ENCODE results near the gene ITGB3BP.

ITGB3BP gene

DNA sequence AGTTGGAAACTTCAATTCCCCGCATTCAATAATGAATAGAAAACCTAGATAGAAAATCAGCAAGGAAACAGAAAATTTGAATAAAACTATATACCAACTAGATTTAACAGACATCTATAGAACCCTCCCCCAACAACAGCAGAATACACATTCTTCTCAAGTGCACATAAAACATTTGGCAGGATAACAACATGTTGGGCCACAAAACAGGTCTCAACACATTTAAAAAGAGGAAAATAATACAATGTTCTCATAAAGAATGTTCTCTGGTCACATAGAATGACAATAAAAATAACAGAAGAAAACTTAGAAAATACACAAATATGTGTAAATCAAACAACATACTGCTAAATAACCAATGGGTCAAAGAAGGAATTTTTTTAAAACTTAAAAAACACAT is 24.9 kb downstream of the ITGB3BP start:
- no peaks in the 10 kb centered on the region for H3K4me1 ChIP-seq (ENCODE audit: low read length)
- H3K4me2 ChIP-seq (ENCODE audit: low read length): no peak overlapping the region
- TF ChIP-seq CTCF (IDR thresholded peaks at IDR 0.05; ENCODE audit: low read depth, low read length) (no peak), EZH2phosphoT487 (IDR thresholded peaks at IDR 0.05; ENCODE audit: low read depth) (no peak)
- H3K27me3 ChIP-seq (ENCODE audit: low read depth, low read length): no peaks in the 10 kb centered on the region
- no peaks in the 10 kb centered on the region for H4K20me1 ChIP-seq (ENCODE audit: insufficient read depth, low read length)
- no peaks in the 10 kb centered on the region for H3K36me3 ChIP-seq (replicated peaks; ENCODE audit: low read depth, low read length)
- no peaks in the 10 kb centered on the region for H3K79me2 ChIP-seq (ENCODE audit: low read length)
- no peak overlapping the region for H3K9ac ChIP-seq (ENCODE audit: low read length)
- H2AFZ ChIP-seq (ENCODE audit: low read depth, low read length): no peak overlapping the region
- no peak overlapping the region for H3K4me3 ChIP-seq (ENCODE audit: low read length)
- H3K27ac ChIP-seq (ENCODE audit: low read length): no peak overlapping the region
- H3K9me3 ChIP-seq (ENCODE audit: insufficient read depth, low read length): no peaks in the 10 kb centered on the region

DNA sequence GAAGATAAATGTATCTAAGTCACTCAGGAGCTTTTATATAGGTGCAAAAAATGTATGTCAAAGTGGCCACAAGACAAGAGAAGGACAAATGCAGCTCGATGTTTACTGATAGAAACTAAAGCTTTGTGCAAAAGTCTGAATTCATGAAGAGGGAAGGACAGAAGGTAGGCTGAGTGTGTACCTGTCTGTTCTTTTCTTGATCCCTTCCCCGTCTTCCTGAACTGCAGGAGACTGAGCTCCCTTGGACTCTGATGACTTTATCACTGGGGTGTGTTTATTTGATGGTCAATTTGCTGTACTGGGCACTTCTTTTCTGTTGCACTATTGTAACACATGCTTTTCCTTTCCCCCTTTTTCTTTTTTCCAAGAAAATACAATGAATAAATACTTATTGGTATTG is 25.4 kb downstream of the ITGB3BP start:
- Histone ChIP-seq H3K4me2 (ENCODE audit: low read length) (no peak overlapping the region), H3K36me3 (replicated peaks; ENCODE audit: low read depth, low read length) (no peaks in the 10 kb centered on the region), H4K20me1 (ENCODE audit: insufficient read depth, low read length) (no peaks in the 10 kb centered on the region), H3K27me3 (ENCODE audit: low read depth, low read length) (no peaks in the 10 kb centered on the region), H2AFZ (ENCODE audit: low read depth, low read length) (no peak overlapping the region), H3K79me2 (ENCODE audit: low read length) (no peaks in the 10 kb centered on the region), H3K4me3 (ENCODE audit: low read length) (no peak overlapping the region), H3K9ac (ENCODE audit: low read length) (no peak overlapping the region), H3K9me3 (ENCODE audit: insufficient read depth, low read length) (no peaks in the 10 kb centered on the region), H3K4me1 (ENCODE audit: low read length) (no peaks in the 10 kb centered on the region), H3K27ac (ENCODE audit: low read length) (no peak overlapping the region)
- no peak for TF ChIP-seq EZH2phosphoT487 (IDR thresholded peaks at IDR 0.05; ENCODE audit: low read depth)
- no peak for TF ChIP-seq CTCF (IDR thresholded peaks at IDR 0.05; ENCODE audit: low read depth, low read length)

GRCh38 chr1:63487336-63488065 is 35.5 kb downstream of the ITGB3BP start:
- H3K27ac ChIP-seq (ENCODE audit: low read length): no peak overlapping the region
- no peaks in the 10 kb centered on the region for H4K20me1 ChIP-seq (ENCODE audit: insufficient read depth, low read length)
- H3K9me3 ChIP-seq (ENCODE audit: insufficient read depth, low read length): no peaks in the 10 kb centered on the region
- H3K9ac ChIP-seq (ENCODE audit: low read length): no peak overlapping the region
- no peak overlapping the region for H3K4me2 ChIP-seq (ENCODE audit: low read length)
- no peaks in the 10 kb centered on the region for H3K4me1 ChIP-seq (ENCODE audit: low read length)
- TF ChIP-seq CTCF (IDR thresholded peaks at IDR 0.05; ENCODE audit: low read depth, low read length) (no peak), EZH2phosphoT487 (IDR thresholded peaks at IDR 0.05; ENCODE audit: low read depth) (no peak)
- no peaks in the 10 kb centered on the region for H3K79me2 ChIP-seq (ENCODE audit: low read length)
- H3K4me3 ChIP-seq (ENCODE audit: low read length): no peak overlapping the region
- no peaks in the 10 kb centered on the region for H3K27me3 ChIP-seq (ENCODE audit: low read depth, low read length)
- no peak overlapping the region for H2AFZ ChIP-seq (ENCODE audit: low read depth, low read length)
- no peaks in the 10 kb centered on the region for H3K36me3 ChIP-seq (replicated peaks; ENCODE audit: low read depth, low read length)

DNA sequence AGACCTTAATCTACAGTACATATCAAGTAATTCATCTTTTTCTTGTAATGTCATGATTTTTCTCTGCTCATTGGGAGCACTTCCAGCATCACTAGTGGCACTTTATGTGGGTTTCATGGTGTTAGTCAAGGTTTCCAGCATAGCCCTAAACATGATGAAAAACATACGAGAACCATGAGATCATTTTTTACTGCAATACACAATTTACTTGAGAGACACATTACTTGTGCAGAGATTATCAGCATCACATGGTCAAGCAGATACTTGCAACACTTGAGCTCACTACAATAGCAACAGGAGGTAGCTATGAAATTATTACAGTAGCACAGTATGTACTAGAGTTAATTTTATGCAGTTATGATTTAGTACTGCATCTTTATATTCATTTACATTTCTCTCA is 36.4 kb downstream of the ITGB3BP start:
- Histone ChIP-seq H3K27me3 (ENCODE audit: low read depth, low read length) (no peaks in the 10 kb centered on the region), H2AFZ (ENCODE audit: low read depth, low read length) (no peak overlapping the region), H3K4me2 (ENCODE audit: low read length) (no peak overlapping the region), H3K79me2 (ENCODE audit: low read length) (no peaks in the 10 kb centered on the region), H3K9ac (ENCODE audit: low read length) (no peak overlapping the region), H3K27ac (ENCODE audit: low read length) (no peak overlapping the region), H3K36me3 (replicated peaks; ENCODE audit: low read depth, low read length) (no peaks in the 10 kb centered on the region), H3K9me3 (ENCODE audit: insufficient read depth, low read length) (no peaks in the 10 kb centered on the region), H4K20me1 (ENCODE audit: insufficient read depth, low read length) (no peaks in the 10 kb centered on the region), H3K4me1 (ENCODE audit: low read length) (no peaks in the 10 kb centered on the region), H3K4me3 (ENCODE audit: low read length) (no peak overlapping the region)
- TF ChIP-seq CTCF (IDR thresholded peaks at IDR 0.05; ENCODE audit: low read depth, low read length) (no peak), EZH2phosphoT487 (IDR thresholded peaks at IDR 0.05; ENCODE audit: low read depth) (no peak)
